Measurements from ENCODE around the gene KDM6B.

GRCh38 chr17:7856011-7856810, 22.2 kb downstream of the KDM6B start:
- TF ChIP-seq EP300 (IDR thresholded peaks at IDR 0.05) (peak in 1 of 2 donors; percentile 59), POLR2A (IDR thresholded peaks at IDR 0.05) (peak in 1 of 2 donors; percentile 8)
